Activated CD4-positive, alpha-beta T cell treated with anti-CD3 and anti-CD28 coated beads, Interleukin-2, amount 10 ng/mL, durations not matched to agents 7 days and 5 days (primary cell): ENCODE data around the gene NRAP. TPM values are rescaled to one million over a fixed set of nuclear protein-coding genes. Genes with fewer than 3 reads are reported as not detected.

Source experiments
- CTCF ChIA-PET: fragments of 350-600 bp; sonication (Branson Sonifier 250); formaldehyde crosslinking; loops from one replicate; lab custom pipeline; 2021; ENCODE audit warnings: antibody characterized with exemption; lab: Charles Lee
- POLR2A ChIA-PET: fragments of 350-600 bp; sonication (Branson Sonifier 250); formaldehyde crosslinking; loops from one replicate; lab custom pipeline; 2021; ENCODE audit warnings: antibody characterized with exemption; lab: Charles Lee
- DNase-seq: peaks from one replicate; pipeline ENCODE4 v3.0.0-alpha.2; 2020
- H3K27ac Mint-ChIP-seq: one replicate; pipeline ENCODE4 v1.8.0; 2021; ENCODE audit warnings: mild to moderate bottlenecking, moderate library complexity, mixed read lengths
- H3K27me3 Mint-ChIP-seq: one replicate; pipeline ENCODE4 v1.8.0; 2021; ENCODE audit warnings: mixed read lengths
- H3K36me3 Mint-ChIP-seq: one replicate; pipeline ENCODE4 v1.8.0; 2021; ENCODE audit warnings: low read depth, mixed read lengths
- H3K4me1 Mint-ChIP-seq: one replicate; pipeline ENCODE4 v1.8.0; 2021; ENCODE audit warnings: mixed read lengths
- H3K4me3 Mint-ChIP-seq: one replicate; pipeline ENCODE4 v1.8.0; 2021; ENCODE audit warnings: mild to moderate bottlenecking, moderate library complexity, mixed read lengths
- H3K9me3 Mint-ChIP-seq: one replicate; pipeline ENCODE4 v1.8.0; 2021; ENCODE audit warnings: mixed read lengths
- total RNA-seq, 2 experiments: library from RNA; stranded (reverse); gene quantifications; one replicate each; pipeline ENCODE4 v1.2.3, GENCODE V29; 2021

NRAP gene
- not detected for total RNA-seq

- Mint-ChIP-seq H3K27ac (no peak within 1 kb of the TSS), H3K4me3 (no peak within 1 kb of the TSS), H3K9me3 (peaks cover under 1% of the 10 kb centered on the region), H3K4me1 (peaks cover 17% of the 10 kb centered on the region), H3K27me3 (peaks cover 18% of the 10 kb centered on the region), H3K36me3 (no peaks in the 10 kb centered on the region)
- CTCF ChIA-PET = no interaction called here
- POLR2A ChIA-PET = no interaction called here
- no peak for DNase-seq
Observed at GRCh38 chr10:113663908-113664307, at the start of gene NRAP. Gene NRAP (minus strand): TSS chr10:113664041. CDS start chr10:113663882, 159 bp downstream.

GRCh38 chr10:113713640-113713982 lies 49.8 kb upstream of the NRAP start:
- POLR2A ChIA-PET = no interaction called here
- CTCF ChIA-PET = interaction anchor here (1.3 kb wide), 1 partner anchor 16 kb away, joined by 4 read pairs; no protein-coding TSS in a partner anchor
- peaks cover 51% of the 10 kb centered on the region for H3K36me3 Mint-ChIP-seq

GRCh38 chr10:113712755-113713639 lies 49.2 kb upstream of the NRAP start:
- ChIA-PET CTCF (interaction anchor here (1.3 kb wide), 1 partner anchor 17 kb away, joined by 4 read pairs; no protein-coding TSS in a partner anchor), POLR2A (no interaction called here)
- no peak overlapping the region for H3K27ac Mint-ChIP-seq
- H3K36me3 Mint-ChIP-seq = peaks cover 50% of the 10 kb centered on the region
- no peak overlapping the region for H3K4me3 Mint-ChIP-seq
- H3K27me3 Mint-ChIP-seq = no peaks in the 10 kb centered on the region
- peaks cover 19% of the 10 kb centered on the region for H3K4me1 Mint-ChIP-seq
- DNase-seq = no peak
- H3K9me3 Mint-ChIP-seq = peaks cover 2% of the 10 kb centered on the region

More at GRCh38 chr10:113713640-113713982, 49.8 kb upstream of the NRAP start:
- Mint-ChIP-seq H3K4me1 (peaks cover 13% of the 10 kb centered on the region), H3K4me3 (no peak overlapping the region), H3K9me3 (peaks cover 2% of the 10 kb centered on the region), H3K27me3 (no peaks in the 10 kb centered on the region), H3K27ac (no peak overlapping the region)
- no peak for DNase-seq

- H3K27me3 Mint-ChIP-seq = no peaks in the 10 kb centered on the region
- no peak overlapping the region for H3K27ac Mint-ChIP-seq
- no peak overlapping the region for H3K4me3 Mint-ChIP-seq
- peaks cover 2% of the 10 kb centered on the region for H3K9me3 Mint-ChIP-seq
- peaks cover 48% of the 10 kb centered on the region for H3K36me3 Mint-ChIP-seq
- POLR2A ChIA-PET = no interaction called here
- H3K4me1 Mint-ChIP-seq = peaks cover 25% of the 10 kb centered on the region
- CTCF ChIA-PET = no interaction called here
- no peak for DNase-seq
Observed at GRCh38 chr10:113712024-113712423, 48.2 kb upstream of the NRAP start.

- POLR2A ChIA-PET = no interaction called here
- H3K9me3 Mint-ChIP-seq = peaks cover 2% of the 10 kb centered on the region
- H3K27ac Mint-ChIP-seq = no peak overlapping the region
- H3K27me3 Mint-ChIP-seq = no peaks in the 10 kb centered on the region
- H3K4me3 Mint-ChIP-seq = no peak overlapping the region
- peaks cover 43% of the 10 kb centered on the region for H3K36me3 Mint-ChIP-seq
- peaks cover 34% of the 10 kb centered on the region for H3K4me1 Mint-ChIP-seq
- CTCF ChIA-PET = no interaction called here
- DNase-seq = no peak
Observed at GRCh38 chr10:113711142-113711541, 47.3 kb upstream of the NRAP start.

- CTCF ChIA-PET = no interaction called here
- peaks cover 34% of the 10 kb centered on the region for H3K4me1 Mint-ChIP-seq
- H3K9me3 Mint-ChIP-seq = no peaks in the 10 kb centered on the region
- POLR2A ChIA-PET = no interaction called here
- no peaks in the 10 kb centered on the region for H3K27me3 Mint-ChIP-seq
- DNase-seq = no peak
- H3K27ac Mint-ChIP-seq = peak overlapping the region; percentile 31
- H3K4me3 Mint-ChIP-seq = no peak overlapping the region
- H3K36me3 Mint-ChIP-seq = peaks cover 28% of the 10 kb centered on the region
Observed at GRCh38 chr10:113709221-113709838, 45.5 kb upstream of the NRAP start.

GRCh38 chr10:113708640-113709039 lies 44.8 kb upstream of the NRAP start:
- H3K4me3 Mint-ChIP-seq = no peak overlapping the region
- ChIA-PET CTCF (no interaction called here), POLR2A (no interaction called here)
- peaks cover 22% of the 10 kb centered on the region for H3K36me3 Mint-ChIP-seq
- DNase-seq = no peak
- H3K9me3 Mint-ChIP-seq = no peaks in the 10 kb centered on the region
- peaks cover 34% of the 10 kb centered on the region for H3K4me1 Mint-ChIP-seq
- no peaks in the 10 kb centered on the region for H3K27me3 Mint-ChIP-seq
- peak overlapping the region; percentile 31 for H3K27ac Mint-ChIP-seq

- no peaks in the 10 kb centered on the region for H3K9me3 Mint-ChIP-seq
- CTCF ChIA-PET = no interaction called here
- POLR2A ChIA-PET = no interaction called here
- DNase-seq = no peak
- H3K27ac Mint-ChIP-seq = no peak overlapping the region
- H3K4me3 Mint-ChIP-seq = no peak overlapping the region
- H3K4me1 Mint-ChIP-seq = peaks cover 34% of the 10 kb centered on the region
- peaks cover 23% of the 10 kb centered on the region for H3K36me3 Mint-ChIP-seq
- no peaks in the 10 kb centered on the region for H3K27me3 Mint-ChIP-seq
Observed at GRCh38 chr10:113706623-113707022, 42.8 kb upstream of the NRAP start.

- DNase-seq = no peak
- Mint-ChIP-seq H3K27ac (no peak overlapping the region), H3K27me3 (no peaks in the 10 kb centered on the region), H3K4me3 (no peak overlapping the region), H3K9me3 (no peaks in the 10 kb centered on the region), H3K4me1 (peaks cover 34% of the 10 kb centered on the region), H3K36me3 (peaks cover 31% of the 10 kb centered on the region)
- ChIA-PET POLR2A (no interaction called here), CTCF (interaction anchor here (1.2 kb wide), 1 partner anchor 25 kb away, joined by 3 read pairs; the partner anchor contains the start of gene CASP7)
Observed at GRCh38 chr10:113705344-113705652, 41.5 kb upstream of the NRAP start.

GRCh38 chr10:113704637-113705343 lies 40.9 kb upstream of the NRAP start:
- peak; percentile 40 for DNase-seq
- Mint-ChIP-seq H3K27me3 (no peaks in the 10 kb centered on the region), H3K36me3 (peaks cover 32% of the 10 kb centered on the region), H3K4me3 (no peak overlapping the region), H3K9me3 (no peaks in the 10 kb centered on the region), H3K27ac (no peak overlapping the region), H3K4me1 (peaks cover 31% of the 10 kb centered on the region)
- POLR2A ChIA-PET = no interaction called here
- CTCF ChIA-PET = interaction anchor here (1.2 kb wide), 1 partner anchor 25 kb away, joined by 3 read pairs; the partner anchor contains the start of gene CASP7

- CTCF ChIA-PET = interaction anchor here (0.8 to 1.6 kb wide), 3 partner anchors 8 to 15 kb away, joined by 3 to 8 read pairs (median 3); no protein-coding TSS in a partner anchor
- peaks cover 27% of the 10 kb centered on the region for H3K9me3 Mint-ChIP-seq
- H3K27me3 Mint-ChIP-seq = no peaks in the 10 kb centered on the region
- H3K36me3 Mint-ChIP-seq = peaks cover 68% of the 10 kb centered on the region
- POLR2A ChIA-PET = no interaction called here
- DNase-seq = no peak
- no peak overlapping the region for H3K27ac Mint-ChIP-seq
- no peak overlapping the region for H3K4me3 Mint-ChIP-seq
- peaks cover 2% of the 10 kb centered on the region for H3K4me1 Mint-ChIP-seq
Observed at GRCh38 chr10:113697595-113697994, 33.8 kb upstream of the NRAP start.

- no peak overlapping the region for H3K4me3 Mint-ChIP-seq
- no peak overlapping the region for H3K27ac Mint-ChIP-seq
- DNase-seq = no peak
- POLR2A ChIA-PET = no interaction called here
- CTCF ChIA-PET = interaction anchor here (0.6 kb wide), 1 partner anchor 1612 kb away, joined by 3 read pairs; no protein-coding TSS in a partner anchor
- H3K27me3 Mint-ChIP-seq = no peaks in the 10 kb centered on the region
- H3K9me3 Mint-ChIP-seq = peaks cover 31% of the 10 kb centered on the region
- H3K4me1 Mint-ChIP-seq = peaks cover 2% of the 10 kb centered on the region
- H3K36me3 Mint-ChIP-seq = peaks cover 83% of the 10 kb centered on the region
Observed at GRCh38 chr10:113695691-113696090, 31.9 kb upstream of the NRAP start.

- no peak overlapping the region for H3K27ac Mint-ChIP-seq
- H3K4me1 Mint-ChIP-seq = peaks cover 22% of the 10 kb centered on the region
- H3K9me3 Mint-ChIP-seq = peaks cover 48% of the 10 kb centered on the region
- H3K27me3 Mint-ChIP-seq = no peaks in the 10 kb centered on the region
- CTCF ChIA-PET = no interaction called here
- POLR2A ChIA-PET = no interaction called here
- H3K36me3 Mint-ChIP-seq = peaks cover 90% of the 10 kb centered on the region
- no peak for DNase-seq
- H3K4me3 Mint-ChIP-seq = no peak overlapping the region
Observed at GRCh38 chr10:113693348-113693747, 29.5 kb upstream of the NRAP start.
